ENCODE results near the gene ZNF853. TPM values are rescaled to one million over a fixed set of nuclear protein-coding genes. Genes with fewer than 3 reads are reported as not detected.
"Not testable (repeated sequence)": the region's sequence is repeated elsewhere in the genome, so short reads cannot be mapped to it uniquely, and the experiment has no call there.

Gene ZNF853
- 0.55 and 0.59 TPM in 2 replicates for total RNA-seq (2014; rRNA removed; shearing (Covaris generic))
- polyA plus RNA-seq (2014; cell fraction: nucleus; rRNA removed) = 0.04 and 0.33 TPM in 2 replicates

GRCh38 chr7:6614953-6615722, at the start of gene ZNF853:
ZNF853 (plus strand) TSS chr7:6615610; CDS start chr7:6616175, 565 bp downstream.
- DNase-seq (ENCODE audit: extremely low read depth, low read depth) = no peak

- DNase-seq (ENCODE audit: extremely low read depth, low read depth) = no peak
Measured at GRCh38 chr7:6565655-6566054, 49.8 kb upstream of the ZNF853 start.

GRCh38 chr7:6567886-6568285, 47.5 kb upstream of the ZNF853 start:
- DNase-seq (ENCODE audit: extremely low read depth, low read depth) = no peak

GRCh38 chr7:6571160-6571779, 44.1 kb upstream of the ZNF853 start:
- no peak for DNase-seq (ENCODE audit: extremely low read depth, low read depth)

- no peak for DNase-seq (ENCODE audit: extremely low read depth, low read depth)
Measured at GRCh38 chr7:6575281-6576023, 40.0 kb upstream of the ZNF853 start.

- DNase-seq (ENCODE audit: extremely low read depth, low read depth) = no peak
Measured at GRCh38 chr7:6576024-6576866, 39.2 kb upstream of the ZNF853 start.

- not testable (repeated sequence) for DNase-seq (ENCODE audit: extremely low read depth, low read depth)
Measured at GRCh38 chr7:6576867-6577368, 38.5 kb upstream of the ZNF853 start.

- peak; percentile 82 for DNase-seq (ENCODE audit: extremely low read depth, low read depth)
Measured at GRCh38 chr7:6577369-6578113, 37.9 kb upstream of the ZNF853 start, which contains the start of gene ZDHHC4. ZDHHC4 (plus strand) TSS chr7:6577454; CDS start chr7:6580562, 3,108 bp downstream.

GRCh38 chr7:6578114-6579084, 37.0 kb upstream of the ZNF853 start:
- DNase-seq (ENCODE audit: extremely low read depth, low read depth) = peak; percentile 41

GRCh38 chr7:6579446-6579845, 36.0 kb upstream of the ZNF853 start:
- DNase-seq (ENCODE audit: extremely low read depth, low read depth) = no peak

- not testable (repeated sequence) for DNase-seq (ENCODE audit: extremely low read depth, low read depth)
Measured at GRCh38 chr7:6585746-6586432, 29.5 kb upstream of the ZNF853 start.

GRCh38 chr7:6588566-6588965, 26.8 kb upstream of the ZNF853 start:
- no peak for DNase-seq (ENCODE audit: extremely low read depth, low read depth)

- no peak for DNase-seq (ENCODE audit: extremely low read depth, low read depth)
Measured at GRCh38 chr7:6589151-6589828, 26.1 kb upstream of the ZNF853 start.

GRCh38 chr7:6589829-6590644, 25.4 kb upstream of the ZNF853 start, which contains the start of gene INTS15:
INTS15 (plus strand) TSS chr7:6590021; CDS start chr7:6590284, 263 bp downstream.
- peak; percentile 72 for DNase-seq (ENCODE audit: extremely low read depth, low read depth)

GRCh38 chr7:6590645-6591110, 24.7 kb upstream of the ZNF853 start:
- DNase-seq (ENCODE audit: extremely low read depth, low read depth) = no peak

GRCh38 chr7:6600093-6600492, 15.3 kb upstream of the ZNF853 start:
- no peak for DNase-seq (ENCODE audit: extremely low read depth, low read depth)
